K562 (cell line): ENCODE results near the gene SMG6. TPM values are rescaled to one million over a fixed set of nuclear protein-coding genes. Genes with fewer than 3 reads are reported as not detected.
A peak's percentile ranks its signal among the peaks of the same experiment; 100 is the strongest.

Experiments
- ATAC-seq: fragments of 200-7000 bp; cut with Tn5 transposase; 3 replicates; pipeline ENCODE4 v1.9.1; 2020; ENCODE audit warnings: moderate library complexity
- BruUV-seq: library from RNA; stranded (reverse); fragments of 400-500 nt; replicated peaks from 2 replicates; lab custom pipeline; 2021; lab: Mats Ljungman, UMichigan
- CTCF ChIA-PET: fragments of 300-600 bp; formaldehyde crosslinking; extraction: SDS; loops from one replicate; lab custom pipeline; 2021; ENCODE audit warnings: low intra/inter-chr PET ratio; lab: Yijun Ruan, JAX
- POLR2A ChIA-PET: fragments of 300-600, 350-650 bp; sonication (Branson Sonifier 250); formaldehyde crosslinking; extraction: SDS; loops from one replicate; lab custom pipeline; 2021; ENCODE audit warnings: antibody characterized with exemption, inconsistent platforms; lab: Yijun Ruan, JAX
- DNase-seq, 4 experiments: peaks; one replicate each; pipeline versions ENCODE4 v3.0.0 to v3.0.0-alpha.2; 2011 to 2018; ENCODE audit warnings: low spot score in 3 of 4, mixed read lengths in 3 of 4; ENCODE audit errors: extremely low read depth in 1 of 4
- FAIRE-seq: peaks from 2 replicates; lab custom pipeline; 2011; peaks lifted over from hg19 to GRCh38; lab: Jason Lieb, UNC
- H2AFZ ChIP-seq: 2 replicates; pipeline ENCODE4 v1.6.0; 2011; ENCODE audit warnings: low read depth, low read length, control low read depth, inconsistent platforms
- H3K27ac ChIP-seq: fragments of 200-600 bp; 3 replicates; pipeline ENCODE4 v1.8.0; 2011; ENCODE audit warnings: low read depth, mild to moderate bottlenecking, control low read depth, inconsistent platforms, low read length, moderate library complexity, mixed read lengths; ENCODE audit errors: extremely low read depth
- H3K27me3 ChIP-seq, 2 experiments: fragments of 300-600 bp in 1 of 2; 2 replicates in 1 of 2; 3 replicates in 1 of 2; pipeline versions ENCODE4 v1.6.0 to v1.8.0; 2011; ENCODE audit warnings: inconsistent platforms in 2 of 2, low read length in 2 of 2, mild to moderate bottlenecking in 1 of 2, mixed read lengths in 1 of 2, moderate library complexity in 1 of 2; ENCODE audit not compliant: control insufficient read depth in 2 of 2, insufficient read depth in 2 of 2
- H3K36me3 ChIP-seq: fragments of 300-600 bp; 3 replicates; pipeline ENCODE4 v1.8.0; 2011; ENCODE audit warnings: mild to moderate bottlenecking, low read length, inconsistent platforms; ENCODE audit not compliant: control insufficient read depth, insufficient read depth
- H3K4me1 ChIP-seq, 2 experiments: fragments of 200-600 bp in 1 of 2; replicated peaks in 1 of 2; 2 replicates in 1 of 2; 3 replicates in 1 of 2; pipeline versions ENCODE4 v1.5.1 to v1.8.0; 2011; ENCODE audit warnings: inconsistent platforms in 2 of 2, low read length in 2 of 2, mild to moderate bottlenecking in 1 of 2, mixed read lengths in 1 of 2, moderate library complexity in 1 of 2; ENCODE audit not compliant: control insufficient read depth in 2 of 2, insufficient read depth in 2 of 2
- H3K4me2 ChIP-seq: 2 replicates; pipeline ENCODE4 v1.6.1; 2011; ENCODE audit warnings: low read length, control low read depth, inconsistent platforms, mixed read lengths; ENCODE audit not compliant: insufficient read depth
- H3K4me3 ChIP-seq: fragments of 200-600 bp; sonication (generic), shearing (Covaris generic); 2 replicates; pipeline ENCODE4 v1.5.1; 2016; ENCODE audit warnings: control low read depth, inconsistent platforms
- H3K79me2 ChIP-seq: fragments of 200-600 bp; 3 replicates; pipeline ENCODE4 v1.8.0; 2011; ENCODE audit warnings: low read length, inconsistent platforms; ENCODE audit not compliant: control insufficient read depth, insufficient read depth
- H3K9ac ChIP-seq, 2 experiments: 2 replicates each; pipeline versions ENCODE4 v1.6.0 to v1.6.1; 2011; ENCODE audit warnings: low read depth in 2 of 2, low read length in 2 of 2, control low read depth in 1 of 2, inconsistent platforms in 1 of 2, mild to moderate bottlenecking in 1 of 2, mixed read lengths in 1 of 2; ENCODE audit not compliant: insufficient read depth in 1 of 2
- H3K9me1 ChIP-seq: one replicate; pipeline ENCODE4 v1.6.0; 2011; ENCODE audit warnings: inconsistent platforms, mild to moderate bottlenecking, low read length, moderate library complexity; ENCODE audit not compliant: control insufficient read depth, insufficient read depth
- H3K9me3 ChIP-seq: replicated peaks from 2 replicates; pipeline ENCODE4 v1.5.1; 2011; ENCODE audit warnings: low read depth, low read length, inconsistent platforms; ENCODE audit not compliant: control insufficient read depth, insufficient read depth
- H4K20me1 ChIP-seq: replicated peaks from 2 replicates; pipeline ENCODE4 v1.6.1; 2011; ENCODE audit warnings: low read length, inconsistent platforms, mixed read lengths; ENCODE audit not compliant: control insufficient read depth, insufficient read depth
- CREB1 ChIP-seq, 2 experiments: sonication (generic) in 1 of 2; formaldehyde crosslinking in 1 of 2; IDR thresholded peaks; 2 replicates each; pipeline versions ENCODE4 v1.6.1 to v1.8.0; 2012 to 2022; ENCODE audit warnings: inconsistent platforms in 1 of 2, mild to moderate bottlenecking in 1 of 2, missing genetic modification reagents in 1 of 2, moderate library complexity in 1 of 2
- CTCF ChIP-seq, 3 experiments: IDR thresholded peaks in 2 of 3; conservative IDR thresholded peaks in 1 of 3; 2 replicates each; pipeline ENCODE4 v1.5.1; 2011 to 2012; ENCODE audit warnings: low read length in 3 of 3, mild to moderate bottlenecking in 3 of 3, control low read depth in 2 of 3, improper control_type of control experiment in 1 of 3, inconsistent platforms in 1 of 3, low read depth in 1 of 3, mixed read lengths in 1 of 3, moderate library complexity in 1 of 3; ENCODE audit not compliant: insufficient read depth in 2 of 3
- PREB ChIP-seq: sonication (generic); formaldehyde crosslinking; IDR thresholded peaks from 2 replicates; pipeline ENCODE4 v1.8.1; 2023; ENCODE audit warnings: mild to moderate bottlenecking, missing genetic modification reagents
- ZNF668 ChIP-seq: fragments of 250-450 bp; sonication (Bioruptor Pico); IDR thresholded peaks from 2 replicates; pipeline ENCODE4 v1.8.0; 2022; ENCODE audit warnings: mild to moderate bottlenecking, inconsistent platforms
- WGBS: fragments of 100-300 bp; shearing (Covaris generic); methylation state at CpG from one replicate; pipeline ENCODE4 v1.1.6; 2016; ENCODE audit warnings: low coverage, mixed read lengths; ENCODE audit not compliant: insufficient coverage; ENCODE audit errors: missing lambda C conversion rate; 5-methylcytosine and 5-hydroxymethylcytosine counted together
- in situ Hi-C: fragments of 300-500 bp; cut with MboI; formaldehyde crosslinking; loops from 4 replicates; pipeline ENCODE4 v1.15.0; 2018; ENCODE audit warnings: inconsistent platforms, mixed read lengths
- intact Hi-C: fragments of 100-400 bp; cut with micrococcal nuclease; formaldehyde crosslinking; loops from 2 replicates; pipeline ENCODE4 v1.14.2; 2022
- polyA plus RNA-seq, 8 experiments: library from polyadenylated mRNA; depleted of rRNA in 4 of 8; stranded (reverse) in 5 of 8; unstranded in 3 of 8; fragments of >200 nt; fragmentation: Nextera tagmentation in 2 of 8; fragmentation: Illumina TruSeq in 1 of 8; extraction: Ambion mirVana in 2 of 8; extraction: Trizol in 1 of 8; gene quantifications; 2 replicates each; pipeline versions ENCODE4 v1.2.1 to v1.2.3, GENCODE V29; 2011 to 2014; ENCODE audit warnings: inconsistent platforms in 1 of 8, missing spikeins in 1 of 8
- total RNA-seq, 7 experiments: library from RNA; depleted of rRNA in 6 of 7; stranded (reverse); fragments of >200 nt in 6 of 7; fragmentation: Illumina TruSeq in 2 of 7; extraction: Trizol in 2 of 7; gene quantifications; 2 replicates each; pipeline versions ENCODE4 v1.2.1 to v1.2.3, GENCODE V29; 2011 to 2021; ENCODE audit warnings: low replicate concordance in 1 of 7

Gene SMG6
- total and polyA plus RNA-seq, 9 of the 15 experiments (the other 6 are each of a cell fraction or from before 2014, with no cell fraction given) = 0.44 to 13.9 (median 6.0) TPM

GRCh38 chr17:2042933-2043332, 260.7 kb downstream of the SMG6 start:
- ChIA-PET CTCF (interaction anchor here (0.6 kb wide), 1 partner anchor 1035 kb away, joined by 3 read pairs; no protein-coding TSS in a partner anchor), POLR2A (interaction anchor here (0.7 kb wide), 1 partner anchor 172 kb away, joined by 3 read pairs; no protein-coding TSS in a partner anchor)
- H4K20me1 ChIP-seq = no peaks in the 10 kb centered on the region
- in situ Hi-C loops (no loop called here), intact Hi-C loops (no loop called here)
- H3K36me3 ChIP-seq = peaks cover 23% of the 10 kb centered on the region; the same call in 2 of the 3 replicates
- FAIRE-seq (no peak), ATAC-seq (no peak), DNase-seq (no peak)
- peaks cover 3 to 20% of the 10 kb centered on the region in 2 experiments; a peak in 4 of 5 replicates for H3K4me1 ChIP-seq
- TSS peak; percentile 61 for BruUV-seq
- H2AFZ ChIP-seq = no peak overlapping the region
- H3K4me2 ChIP-seq = peak overlapping the region; percentile 81
- no peak overlapping the region for H3K27ac ChIP-seq
- 82% methylated on average over 5 of the region's 5 CpGs for WGBS
- peak overlapping the region; percentile 67 for H3K4me3 ChIP-seq
- no peaks in the 10 kb centered on the region for H3K27me3 ChIP-seq
- no peaks in the 10 kb centered on the region for H3K9me1 ChIP-seq
- 0 out of 6 replicates have a peak, but pooled peaks of 1 of the 3 experiments have one; percentile 3 for TF ChIP-seq CTCF (IDR thresholded peaks at IDR 0.05 in 2 of 3, conservative IDR thresholded peaks at IDR 0.05 in 1 of 3; ENCODE audit: insufficient read depth in 2 of 3, low read depth in 1 of 3, low read length in 3 of 3)
- TF ChIP-seq ZNF668 (CRISPR knock-in tag) = no peak
- no peak for TF ChIP-seq PREB (CRISPR knock-in tag)
- TF ChIP-seq CREB1 (IDR thresholded peaks at IDR 0.05) = no peak
- no peak for TF ChIP-seq CREB1 (CRISPR knock-in tag; IDR thresholded peaks at IDR 0.05)
- H3K9ac ChIP-seq = peak overlapping the region; percentile 86 to 92
- H3K9me3 ChIP-seq = no peaks in the 10 kb centered on the region
- peaks cover 14% of the 10 kb centered on the region for H3K79me2 ChIP-seq
